GM18526 (cell line): ENCODE data around the gene SURF1.

Source experiments
- POLR2A ChIP-seq: IDR thresholded peaks from 3 replicates; pipeline ENCODE4 v1.6.1; 2011; ENCODE audit not compliant: insufficient read length; ENCODE audit errors: extremely low read depth

SURF1 gene

DNA sequence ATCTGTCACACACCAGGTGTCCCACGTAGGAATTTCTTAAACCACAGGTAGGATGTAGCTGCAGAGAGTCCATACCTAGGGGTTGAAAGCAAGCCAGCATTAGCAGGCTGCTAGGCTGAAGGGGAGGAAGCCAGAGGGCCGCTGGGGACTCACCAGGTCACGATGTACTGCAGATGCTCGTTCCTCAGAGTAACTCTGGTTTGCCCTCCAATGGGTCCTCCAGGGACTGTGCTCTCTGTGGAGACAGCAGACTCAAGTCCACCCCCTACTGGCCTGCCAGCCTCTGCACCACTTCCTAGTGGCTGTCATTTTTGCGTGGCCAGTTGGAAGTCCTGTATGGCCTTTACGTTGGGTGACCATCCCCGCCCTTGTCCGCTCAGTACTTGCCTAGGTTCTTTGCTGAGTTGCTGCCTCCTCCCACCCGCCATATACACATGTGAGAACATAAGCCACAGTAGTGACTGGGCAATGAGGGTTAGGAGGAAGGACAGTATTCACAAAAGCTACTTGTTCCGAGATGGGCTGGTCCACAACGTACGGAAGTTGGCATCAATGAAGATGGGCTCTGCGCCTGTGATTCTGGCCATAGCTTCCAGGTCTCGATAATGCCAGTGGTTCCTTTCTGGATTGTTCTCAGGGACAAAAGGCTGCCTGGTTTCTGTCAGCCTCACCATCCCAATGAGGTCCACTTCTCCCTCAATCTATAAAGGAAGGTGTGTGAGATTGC lies 4.2 kb downstream of the SURF1 start:
- TF ChIP-seq POLR2A: peak; percentile 36

DNA sequence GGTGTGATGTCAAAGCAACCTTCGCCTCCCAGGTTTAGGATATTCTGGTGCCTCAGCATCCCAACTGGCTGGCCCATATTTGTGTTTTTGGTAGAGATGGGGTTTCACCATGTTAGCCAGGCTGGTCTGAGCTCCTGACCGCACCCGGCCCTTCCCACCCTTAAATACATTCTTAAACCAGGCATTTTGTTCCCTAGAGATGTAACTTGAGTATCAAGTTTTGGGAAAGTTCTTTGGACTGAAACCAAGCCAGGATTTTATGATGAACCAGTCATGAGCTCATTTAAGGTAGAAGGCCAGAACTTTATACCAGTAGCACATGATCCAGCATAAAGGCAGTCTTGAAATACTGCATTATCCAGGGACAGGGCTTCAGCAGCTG lies 4.8 kb downstream of the SURF1 start:
- TF ChIP-seq POLR2A: no peak

DNA sequence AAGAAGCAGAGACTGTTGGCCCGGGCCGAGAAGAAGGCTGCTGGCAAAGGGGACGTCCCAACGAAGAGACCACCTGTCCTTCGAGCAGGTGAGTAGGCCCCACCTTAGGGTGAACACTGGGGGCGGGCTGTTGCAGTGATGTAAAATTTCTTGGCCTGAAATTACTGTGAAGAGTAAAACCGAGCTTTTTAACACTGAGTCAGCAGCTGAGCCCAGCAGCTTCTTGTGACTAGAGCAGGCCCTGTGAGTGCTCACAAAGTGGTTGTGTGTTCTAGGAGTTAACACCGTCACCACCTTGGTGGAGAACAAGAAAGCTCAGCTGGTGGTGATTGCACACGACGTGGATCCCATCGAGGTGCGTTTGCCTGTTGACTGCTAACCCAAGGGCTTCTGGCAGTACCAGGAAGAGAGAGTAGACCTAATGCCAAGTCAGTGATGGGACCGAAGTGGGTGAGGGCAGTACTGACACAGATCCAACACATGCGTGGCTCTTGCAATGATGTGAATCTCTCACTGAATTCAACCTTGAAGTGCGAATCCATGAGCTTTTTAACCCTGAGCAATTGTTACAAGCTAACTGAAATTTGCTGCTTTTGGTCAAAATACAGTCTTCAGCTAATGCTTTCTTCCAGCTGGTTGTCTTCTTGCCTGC lies 6.2 kb downstream of the SURF1 start:
- no peak for TF ChIP-seq POLR2A

DNA sequence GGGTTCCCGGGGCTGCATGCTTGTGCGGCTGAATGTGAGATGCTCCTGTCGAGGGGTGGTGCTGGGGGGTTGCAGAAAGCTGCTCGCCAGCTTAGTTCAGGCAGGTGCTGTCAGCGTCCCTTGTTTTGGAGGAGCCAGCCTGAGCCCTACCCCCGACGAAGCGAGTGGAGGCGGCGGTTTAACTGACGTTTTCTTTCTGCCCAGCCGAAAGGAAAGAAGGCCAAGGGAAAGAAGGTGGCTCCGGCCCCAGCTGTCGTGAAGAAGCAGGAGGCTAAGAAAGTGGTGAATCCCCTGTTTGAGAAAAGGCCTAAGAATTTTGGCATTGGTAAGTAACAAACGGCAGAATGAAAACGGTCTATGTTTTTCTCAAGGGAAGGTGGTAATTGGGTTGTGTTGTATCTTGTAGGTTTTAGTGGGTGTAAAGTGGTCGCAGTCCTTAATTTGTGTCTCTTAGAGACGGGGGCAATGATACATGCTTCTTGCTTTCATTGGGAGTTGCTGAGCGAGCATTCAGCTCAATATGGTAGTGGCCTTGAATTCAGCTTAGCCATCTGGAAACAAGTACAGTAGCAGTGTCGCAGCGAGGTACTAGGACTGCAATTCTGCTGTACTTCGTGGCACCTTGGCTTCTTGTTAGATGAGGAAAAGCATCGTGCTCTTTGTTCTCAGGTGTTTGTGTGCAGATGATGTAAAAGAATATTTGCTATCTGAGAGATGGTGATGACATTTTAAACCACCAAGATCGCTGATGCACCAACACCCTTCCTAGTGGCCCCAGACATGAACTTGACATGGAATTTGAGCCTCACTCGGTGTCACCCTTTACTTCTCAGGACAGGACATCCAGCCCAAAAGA lies 7.3 kb downstream of the SURF1 start:
- TF ChIP-seq POLR2A: no peak

GRCh38 chr9:133347985-133348717 lies 8.1 kb downstream of the SURF1 start, which contains the start of the genes MED22 and RPL7A:
Gene MED22, minus strand, starts transcription at chr9:133348131. Its CDS starts 1,469 bp downstream, at chr9:133346662.
Gene RPL7A, plus strand, starts transcription at chr9:133348218. Its CDS starts 26 bp downstream, at chr9:133348244.
- peak; percentile 99 for TF ChIP-seq POLR2A

- no peak for TF ChIP-seq POLR2A
Measured at GRCh38 chr9:133347515-133347984, 8.7 kb downstream of the SURF1 start.

DNA sequence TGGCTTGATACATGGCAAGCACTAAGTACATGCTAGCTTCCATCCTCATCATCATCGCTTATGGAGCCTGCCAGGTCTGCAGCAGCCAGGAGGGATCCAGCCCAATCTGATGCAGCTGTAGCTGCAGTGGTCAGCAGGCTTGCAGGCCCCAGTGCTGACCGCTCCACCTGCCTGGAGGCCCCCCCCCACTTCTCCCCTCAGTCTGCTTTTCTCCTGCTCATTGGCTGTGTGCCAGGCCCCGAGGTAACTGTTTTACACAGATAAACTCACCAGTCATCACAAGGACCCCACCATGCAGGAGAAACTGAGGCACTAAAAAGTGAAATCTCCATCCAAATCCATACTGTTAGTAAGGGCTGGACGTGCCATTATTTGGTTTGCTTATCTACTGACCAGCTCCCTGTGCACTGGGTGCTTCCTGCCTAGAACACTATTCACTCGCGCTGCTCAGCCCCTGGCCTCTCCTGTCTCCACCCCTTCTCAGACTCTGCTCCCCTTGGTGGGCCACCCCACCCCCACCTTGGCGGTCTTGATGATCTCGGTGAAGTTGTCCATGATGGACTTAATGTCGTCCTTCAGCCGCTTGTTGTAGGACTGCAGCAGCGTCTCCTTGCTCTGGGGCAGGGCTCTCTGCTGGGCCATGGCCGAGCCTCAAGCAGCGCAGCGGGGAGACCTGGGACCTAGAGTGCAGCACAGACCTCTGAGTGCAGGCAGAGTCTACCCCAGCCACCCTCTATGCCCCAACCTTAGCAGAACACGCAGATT lies 10.1 kb downstream of the SURF1 start:
- no peak for TF ChIP-seq POLR2A

DNA sequence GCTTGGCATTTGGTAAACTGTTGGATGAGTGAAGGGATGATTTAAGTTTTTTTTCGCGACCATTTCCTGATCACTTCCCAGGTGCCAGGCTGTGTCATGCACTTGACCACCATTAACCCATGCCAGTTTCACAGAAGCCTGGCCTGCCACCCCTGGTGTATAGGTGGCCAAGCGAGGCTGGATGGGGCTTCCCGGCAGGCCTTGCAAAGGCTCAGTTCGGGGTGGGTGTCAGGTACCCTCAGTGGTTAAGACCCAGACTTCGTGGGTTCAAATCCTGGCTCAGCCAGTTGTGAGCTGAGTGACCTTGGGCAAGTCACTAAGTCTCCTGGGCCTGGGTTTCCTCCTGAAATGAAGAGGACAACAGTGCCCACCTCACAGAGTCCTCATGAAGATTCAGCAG lies 10.7 kb downstream of the SURF1 start:
- no peak for TF ChIP-seq POLR2A

DNA sequence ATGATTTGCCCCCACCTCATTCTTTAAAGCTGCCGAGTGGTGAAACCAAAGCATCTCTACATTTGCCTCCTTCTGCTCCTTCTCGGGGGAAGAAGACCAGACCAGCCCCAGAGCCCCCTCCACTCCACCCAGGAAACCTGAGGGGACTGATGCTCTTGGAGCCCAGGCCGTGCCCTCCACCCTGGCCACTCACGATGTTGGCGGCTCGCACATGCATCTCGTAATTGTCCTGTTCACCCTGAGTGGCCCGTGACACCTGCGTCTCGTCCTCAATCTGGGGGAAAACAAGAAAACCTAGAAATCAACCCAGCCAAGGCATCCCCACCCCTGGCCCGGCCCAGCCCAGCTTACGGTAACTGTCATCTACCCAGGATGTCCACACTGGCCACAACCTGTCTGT lies 11.3 kb downstream of the SURF1 start:
- no peak for TF ChIP-seq POLR2A

GRCh38 chr9:133344071-133344470 lies 12.2 kb downstream of the SURF1 start:
- TF ChIP-seq POLR2A: no peak

DNA sequence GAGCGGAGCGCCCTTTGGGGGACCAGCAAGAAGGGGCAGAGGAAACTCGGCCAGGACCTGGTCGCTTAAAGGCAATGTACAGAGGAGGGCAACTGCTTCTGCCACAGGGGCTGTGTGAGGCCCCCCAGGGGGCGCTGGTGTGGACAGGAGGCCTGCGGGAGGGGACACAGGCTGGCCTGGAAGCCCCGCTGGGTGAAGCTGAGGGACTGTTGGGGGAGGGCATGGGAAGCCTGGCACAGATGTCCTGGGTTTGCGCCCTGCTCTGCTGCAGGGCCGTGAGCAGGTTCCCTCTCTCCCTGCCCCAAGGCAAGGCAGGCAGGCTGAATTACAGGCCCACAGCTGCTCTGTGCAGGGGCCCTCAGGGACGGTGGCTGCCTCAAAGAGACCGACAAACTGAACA lies 13.7 kb downstream of the SURF1 start:
- TF ChIP-seq POLR2A: no peak

DNA sequence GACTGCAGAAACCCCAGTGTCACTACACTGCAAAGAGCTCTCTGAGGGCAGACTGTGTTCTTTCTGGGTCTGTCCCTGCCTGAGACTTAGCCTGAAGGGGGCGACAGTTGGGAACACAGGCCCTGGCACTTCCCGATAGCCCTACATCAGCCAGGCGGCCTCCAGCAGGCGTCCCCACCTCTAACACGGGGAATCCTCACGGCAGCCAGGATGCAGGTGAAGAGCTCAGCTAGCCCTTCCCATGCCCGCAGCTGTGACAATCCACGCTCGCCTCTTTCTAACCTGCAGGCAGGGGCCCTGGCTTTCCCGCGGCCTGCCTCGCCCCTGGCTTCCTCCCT lies 14.2 kb downstream of the SURF1 start:
- no peak for TF ChIP-seq POLR2A

DNA sequence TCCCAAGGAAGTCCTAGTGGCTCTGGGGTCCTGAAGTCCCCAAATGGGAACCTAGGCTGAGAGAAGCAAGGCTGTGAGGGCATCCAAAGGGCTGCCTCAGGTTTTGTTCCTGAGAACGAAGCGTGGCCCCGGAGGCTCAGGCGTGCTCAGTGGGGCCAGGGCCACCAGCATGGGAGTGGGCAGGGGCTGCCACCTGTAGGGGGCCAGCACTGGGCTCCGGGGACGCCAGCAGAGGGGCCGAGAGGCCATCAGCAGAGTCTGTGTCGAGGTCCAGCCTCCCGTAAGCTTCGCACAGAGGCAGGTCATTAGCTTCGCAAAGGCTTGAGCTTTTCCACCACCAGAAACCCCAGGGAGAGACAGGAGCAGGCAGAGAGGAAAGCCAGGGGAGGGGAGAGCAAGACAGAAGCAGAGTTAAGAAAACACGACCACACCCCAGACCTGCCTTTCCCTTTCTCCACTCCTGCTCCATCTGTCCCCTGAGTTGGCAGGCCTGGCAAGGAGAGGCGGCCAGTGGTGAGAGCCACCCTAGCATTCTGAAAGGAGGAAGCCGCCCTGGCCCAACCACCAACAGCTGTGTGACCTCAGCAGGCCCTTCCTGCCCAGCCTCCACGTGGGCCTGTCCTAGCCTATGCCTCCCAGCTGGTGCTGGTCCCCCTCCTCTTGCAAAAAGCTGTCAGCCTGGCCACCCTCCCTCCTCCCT lies 14.8 kb downstream of the SURF1 start:
- no peak for TF ChIP-seq POLR2A

DNA sequence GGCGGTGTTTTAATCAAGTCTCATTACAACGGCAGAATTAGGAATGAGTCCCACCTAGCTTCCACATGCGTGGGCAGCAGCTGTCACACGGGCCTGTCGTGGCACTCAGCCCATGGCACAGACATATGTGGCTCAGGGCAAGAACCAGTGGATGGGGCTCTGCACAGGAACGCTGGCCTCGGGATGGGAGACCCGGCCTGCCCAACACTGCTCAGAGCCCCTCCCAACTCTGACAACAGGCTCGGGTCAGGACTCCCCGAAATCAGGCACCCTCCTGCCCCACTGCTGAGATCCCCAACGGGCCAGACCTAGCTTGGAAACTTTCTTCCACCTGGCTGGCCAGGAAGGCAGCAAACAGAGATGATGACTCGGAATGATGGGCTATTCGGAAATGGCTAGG lies 15.4 kb downstream of the SURF1 start:
- TF ChIP-seq POLR2A: no peak
